SK-MEL-5 (cell line): ENCODE results near the gene KLF18. TPM values are rescaled to one million over a fixed set of nuclear protein-coding genes. Genes with fewer than 3 reads are reported as not detected.
"Not testable (repeated sequence)": the region's sequence is repeated elsewhere in the genome, so short reads cannot be mapped to it uniquely, and the experiment has no call there.

Experiments
- DNase-seq: peaks from one replicate; pipeline ENCODE4 v3.0.0-alpha.2; 2016; ENCODE audit warnings: low read depth, low spot score
- in situ Hi-C: cut with HindIII; loops from 2 replicates; pipeline ENCODE4 v1.10.0; 2016; ENCODE audit warnings: low sequenced_read_pairs, high pct_unique_total_duplicates, low pct_unique_long_range_greater_than_20kb
- total RNA-seq: library from RNA; depleted of rRNA; stranded (reverse); fragments of >200 nt; shearing (Covaris generic); gene quantifications from 2 replicates; pipeline ENCODE4 v1.2.3, GENCODE V29; 2014

The KLF18 gene
- total RNA-seq, 1 experiment from 2014 or later: not detected

GRCh38 chr1:44134071-44134920 lies 7.1 kb downstream of the KLF18 start:
- in situ Hi-C loops: no loop called here

DNA sequence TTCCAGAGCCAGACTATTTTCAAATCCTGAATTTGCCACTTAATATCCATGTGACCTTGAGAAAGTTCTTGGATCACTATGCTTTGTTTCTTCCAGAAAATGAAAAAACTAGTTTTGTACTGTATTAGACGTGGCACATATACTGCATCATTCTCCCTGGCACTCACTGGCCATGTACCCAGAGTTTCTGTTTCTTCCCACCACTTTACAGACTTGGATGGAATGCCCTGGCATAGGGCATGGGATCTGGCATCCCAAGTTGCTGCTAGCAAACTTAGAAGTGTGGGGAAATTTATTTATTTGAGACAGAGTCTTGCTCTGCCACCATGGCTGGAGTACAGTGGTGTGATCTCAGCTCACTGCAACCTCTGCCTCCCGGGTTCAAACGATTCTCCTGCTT lies 10.0 kb downstream of the KLF18 start:
- DNase-seq: no peak
- in situ Hi-C loops: no loop called here

More at GRCh38 chr1:44134071-44134920, 7.1 kb downstream of the KLF18 start:
- DNase-seq: no peak

DNA sequence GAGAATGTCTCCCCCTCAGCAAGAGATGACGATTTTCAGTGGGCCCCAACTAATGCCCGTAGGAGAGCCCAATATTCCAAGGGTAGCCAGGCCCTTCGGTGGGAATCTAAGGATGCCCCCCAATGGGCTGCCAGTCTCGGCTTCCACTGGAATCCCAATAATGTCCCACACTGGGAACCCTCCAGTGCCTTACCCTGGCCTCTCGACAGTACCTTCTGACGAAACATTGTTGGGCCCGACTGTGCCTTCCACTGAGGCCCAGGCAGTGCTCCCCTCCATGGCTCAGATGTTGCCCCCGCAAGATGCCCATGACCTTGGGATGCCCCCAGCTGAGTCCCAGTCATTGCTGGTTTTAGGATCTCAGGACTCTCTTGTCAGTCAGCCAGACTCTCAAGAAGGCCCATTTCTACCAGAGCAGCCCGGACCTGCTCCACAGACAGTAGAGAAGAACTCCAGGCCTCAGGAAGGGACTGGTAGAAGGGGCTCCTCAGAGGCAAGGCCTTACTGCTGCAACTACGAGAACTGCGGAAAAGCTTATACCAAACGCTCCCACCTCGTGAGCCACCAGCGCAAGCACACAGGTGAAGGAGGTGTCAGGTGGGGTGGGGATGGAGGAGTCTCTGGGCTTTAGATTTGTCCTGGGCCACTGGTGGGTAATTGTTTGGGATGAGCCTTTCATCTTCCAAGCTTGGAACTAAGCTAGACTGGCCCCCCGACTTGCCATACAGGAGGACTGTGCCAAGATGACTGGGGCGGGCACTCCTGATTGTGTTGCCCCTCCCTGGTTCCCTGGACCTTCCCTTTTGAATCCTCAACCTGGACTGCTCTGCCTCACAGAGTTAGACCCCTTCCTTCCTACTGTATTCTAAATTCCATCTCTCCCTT lies 11.6 kb downstream of the KLF18 start:
- in situ Hi-C loops: no loop called here
- DNase-seq: no peak

DNA sequence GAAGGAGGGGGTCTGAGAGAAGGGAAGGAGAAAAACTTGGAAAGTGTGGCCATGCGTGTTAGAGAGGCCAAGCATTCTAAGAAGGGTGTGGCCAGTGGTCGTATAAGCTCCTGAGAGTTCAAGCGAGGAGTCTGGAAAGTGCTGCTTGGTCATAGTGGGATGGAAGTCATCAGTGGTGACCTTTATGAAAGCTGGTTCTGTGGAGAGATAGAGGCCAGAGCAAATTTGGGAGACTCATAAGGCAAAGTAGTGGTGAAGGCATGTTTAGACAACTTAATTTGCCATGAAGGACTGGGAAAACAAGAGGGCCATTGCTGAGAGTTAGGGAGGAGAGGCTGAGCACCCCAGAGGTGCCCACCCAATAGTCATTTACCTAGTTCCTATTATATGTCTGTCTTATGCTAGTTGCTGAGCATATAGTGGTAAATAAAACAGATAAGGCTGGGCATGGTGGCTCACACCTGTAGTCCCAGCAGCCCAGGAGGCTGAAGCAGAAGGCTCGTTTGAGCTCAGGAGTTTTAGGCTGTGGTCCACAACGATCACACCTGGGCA lies 21.0 kb downstream of the KLF18 start:
- in situ Hi-C loops: no loop called here
- no peak for DNase-seq

GRCh38 chr1:44119525-44119924 lies 21.9 kb downstream of the KLF18 start:
- in situ Hi-C loops: no loop called here
- DNase-seq: no peak

GRCh38 chr1:44118682-44119081 lies 22.7 kb downstream of the KLF18 start, which contains the start of gene KLF17:
Gene KLF17, plus strand, starts transcription at chr1:44118821. Its CDS starts 87 bp downstream, at chr1:44118908.
- in situ Hi-C loops: no loop called here
- no peak for DNase-seq

- DNase-seq, in situ Hi-C loops: not testable (repeated sequence)
These were observed 24.2 kb downstream of the KLF18 start for GRCh38 chr1:44117272-44117671.

DNA sequence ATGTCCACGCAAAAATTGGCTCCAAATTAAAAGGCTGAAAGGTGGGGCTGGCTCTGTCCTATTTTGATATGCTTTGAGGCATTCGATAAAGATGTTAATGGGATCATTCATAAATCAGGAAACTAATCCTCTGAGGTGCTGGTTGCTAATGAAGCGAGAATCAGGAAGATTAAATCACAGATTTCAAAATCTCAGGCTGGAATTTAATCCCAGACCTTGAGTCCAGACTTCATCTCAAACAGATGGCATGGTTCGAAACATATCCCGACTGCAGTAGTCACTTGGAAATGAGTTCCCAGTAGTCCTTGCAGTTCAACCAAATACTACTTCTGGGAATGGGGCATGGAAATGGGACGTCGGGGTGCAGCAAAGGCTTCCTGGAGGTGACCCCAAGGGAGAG lies 27.3 kb downstream of the KLF18 start:
- in situ Hi-C loops: no loop called here
- DNase-seq: no peak

DNA sequence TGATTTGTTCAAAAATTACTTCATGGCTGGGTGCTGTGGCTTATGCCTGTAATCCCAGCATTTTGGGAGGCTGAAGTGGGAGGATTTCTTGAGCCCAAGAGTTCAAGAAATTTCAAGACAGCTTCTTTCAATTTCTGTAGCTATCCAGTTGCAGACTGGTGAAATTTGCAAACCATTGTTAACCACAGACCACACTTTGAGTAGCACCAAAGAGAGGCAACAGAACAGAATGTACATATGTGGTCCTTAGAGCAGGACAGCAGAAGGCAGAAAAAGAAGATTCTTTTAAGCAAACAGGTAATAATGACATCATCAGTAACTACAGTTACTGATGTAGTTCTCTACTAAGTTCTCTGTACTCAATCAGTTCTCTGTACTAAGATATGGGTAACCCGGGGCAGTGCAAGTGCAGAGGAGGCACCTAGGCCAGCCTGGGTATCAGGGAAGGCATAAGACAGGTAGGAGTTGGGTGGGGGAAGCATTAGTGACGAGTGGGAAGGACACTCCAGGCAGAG lies 28.3 kb downstream of the KLF18 start:
- in situ Hi-C loops: no loop called here
- no peak for DNase-seq

DNA sequence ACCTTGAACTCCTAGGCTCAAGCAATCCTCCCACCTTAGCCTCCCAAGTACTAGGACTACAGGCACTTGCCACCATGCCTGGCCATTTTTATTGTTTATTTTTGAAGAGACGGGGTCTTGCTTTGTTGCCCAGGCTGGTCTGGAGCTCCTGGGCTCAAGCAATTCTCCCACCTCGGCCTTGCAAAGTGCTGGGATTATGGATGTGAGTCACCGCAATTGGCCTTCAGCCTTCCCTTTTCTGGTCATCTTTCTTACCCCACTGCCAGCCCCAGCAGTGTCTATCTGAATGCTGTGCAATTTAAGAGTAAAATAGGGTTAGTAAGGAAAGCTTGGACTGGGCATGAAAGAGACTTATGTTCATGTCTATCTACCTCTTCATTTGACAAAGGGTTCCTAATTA lies 28.9 kb downstream of the KLF18 start:
- in situ Hi-C loops: no loop called here
- no peak for DNase-seq

DNA sequence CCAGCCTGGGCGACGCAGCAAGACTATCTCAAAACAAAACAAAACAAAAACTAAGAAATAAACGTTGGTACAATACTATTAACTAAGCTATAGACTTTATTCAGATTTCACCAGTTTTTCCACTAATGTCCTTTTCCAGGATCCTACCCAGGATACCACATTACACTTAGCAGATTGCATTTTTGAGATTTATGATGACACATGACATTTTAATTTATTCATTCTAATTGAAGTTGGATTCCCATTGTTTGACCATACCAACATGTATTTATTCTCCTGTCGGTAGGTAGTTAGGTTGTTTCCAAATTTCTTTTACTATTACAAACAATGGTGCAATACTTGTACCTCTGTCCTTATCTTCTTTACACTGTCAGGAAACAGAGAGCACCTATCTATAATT lies 29.6 kb downstream of the KLF18 start:
- DNase-seq: no peak
- in situ Hi-C loops: no loop called here

DNA sequence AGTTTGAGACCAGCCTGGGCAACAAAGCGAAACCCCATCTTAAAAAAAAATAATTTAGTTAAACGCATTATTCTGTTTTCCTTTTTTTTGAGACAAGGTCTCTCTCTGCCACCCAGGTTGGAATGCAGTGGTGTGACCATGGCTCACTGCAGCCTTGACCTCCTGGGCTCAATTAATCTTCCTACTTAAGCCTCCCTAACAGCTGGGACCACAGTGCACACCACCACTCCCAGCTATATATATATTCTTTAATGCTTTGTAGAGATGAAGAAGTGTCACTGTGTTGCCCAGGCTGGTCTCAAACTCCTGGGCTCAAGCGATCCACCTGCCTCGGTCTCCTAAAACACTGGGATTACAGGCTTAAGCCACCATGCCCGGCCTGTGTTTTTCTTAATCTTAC lies 30.5 kb downstream of the KLF18 start:
- in situ Hi-C loops: no loop called here
- no peak for DNase-seq

DNA sequence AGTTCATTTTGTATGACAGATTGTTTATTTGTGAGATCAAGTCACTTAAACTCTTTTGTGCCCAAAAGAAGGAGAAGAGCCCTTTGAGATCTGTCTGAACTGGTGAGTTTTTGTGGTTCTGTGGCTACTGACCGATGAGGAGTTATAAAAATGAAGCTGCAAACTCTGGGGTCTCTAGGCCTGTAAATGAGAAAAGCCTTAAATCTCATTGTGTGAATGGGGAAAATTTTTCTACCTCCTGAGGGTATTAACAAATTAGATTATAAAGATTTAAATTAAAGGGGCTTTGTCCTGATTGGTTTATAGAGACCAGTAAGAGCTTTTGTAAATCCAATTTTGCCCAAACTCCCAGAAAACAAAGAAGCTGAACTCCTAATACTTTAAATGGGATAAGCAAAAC lies 32.5 kb downstream of the KLF18 start:
- in situ Hi-C loops: no loop called here
- DNase-seq: no peak

DNA sequence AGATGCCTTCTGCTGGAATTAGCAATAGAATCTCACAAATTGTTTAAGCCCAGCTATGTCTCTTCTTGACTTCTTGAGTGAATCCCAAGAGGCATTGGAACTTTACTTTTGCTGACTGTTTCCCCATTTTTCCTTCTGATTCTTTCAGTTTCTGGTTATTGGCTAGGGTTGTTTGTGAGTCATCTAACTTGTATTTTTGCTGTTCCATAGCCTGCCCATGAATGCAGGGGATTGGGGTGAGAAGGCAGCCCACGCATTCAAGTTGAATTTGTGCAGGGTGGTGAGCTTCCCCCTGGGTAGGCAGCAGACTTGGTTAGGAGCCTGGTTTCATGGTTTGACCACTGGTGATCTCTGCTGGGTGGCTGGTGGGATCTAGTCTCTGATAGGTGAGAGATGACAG lies 33.2 kb downstream of the KLF18 start:
- in situ Hi-C loops: no loop called here
- DNase-seq: no peak

DNA sequence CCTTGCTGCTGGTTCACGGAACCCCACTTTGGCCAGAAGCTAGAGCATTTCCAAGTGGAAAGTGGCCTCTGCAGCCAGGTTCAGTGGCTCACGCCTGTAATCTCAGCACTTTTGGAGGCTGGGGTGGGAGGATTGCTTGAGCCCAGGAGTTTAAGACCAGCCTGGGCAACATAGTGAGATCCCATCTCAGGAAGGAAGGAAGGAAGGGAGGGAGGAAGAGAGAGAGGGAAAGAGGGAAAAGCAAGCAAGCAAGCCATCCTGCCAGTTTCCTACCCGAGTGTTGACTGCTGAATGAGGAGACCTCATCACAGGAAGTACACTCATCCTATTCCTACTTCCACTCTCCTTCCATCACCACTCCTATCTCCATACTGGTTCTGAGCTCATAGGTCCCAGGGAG lies 35.6 kb downstream of the KLF18 start:
- no peak for DNase-seq
- in situ Hi-C loops: no loop called here

- DNase-seq: peak; percentile 41
- in situ Hi-C loops: no loop called here
These were observed 37.9 kb downstream of the KLF18 start for GRCh38 chr1:44103270-44104131.

- DNase-seq: peak; percentile 3
- in situ Hi-C loops: no loop called here
These were observed 40.1 kb downstream of the KLF18 start for GRCh38 chr1:44101328-44101727.
